SJCRH30 (cell line): ENCODE data around the gene KIF1B. TPM values are rescaled to one million over a fixed set of nuclear protein-coding genes. Genes with fewer than 3 reads are reported as not detected.
"Not testable (repeated sequence)": the region's sequence is repeated elsewhere in the genome, so short reads cannot be mapped to it uniquely, and the experiment has no call there.

Experiments
- DNase-seq, 2 experiments: peaks; one replicate each; pipeline ENCODE4 v3.0.0-alpha.2; 2015 to 2020
- H3K27ac ChIP-seq: fragments of 250-450 bp; sonication (Bioruptor Pico); 2 replicates; pipeline ENCODE4 v1.5.1; 2020; ENCODE audit warnings: mild to moderate bottlenecking, moderate library complexity
- H3K27me3 ChIP-seq: fragments of 250-450 bp; sonication (Bioruptor Pico); 2 replicates; pipeline ENCODE4 v1.5.1; 2020; ENCODE audit warnings: mild to moderate bottlenecking, moderate library complexity
- H3K36me3 ChIP-seq: fragments of 250-450 bp; sonication (Bioruptor Pico); 2 replicates; pipeline ENCODE4 v1.5.1; 2020; ENCODE audit warnings: mild to moderate bottlenecking, moderate library complexity
- H3K4me1 ChIP-seq: fragments of 250-450 bp; sonication (Bioruptor Pico); 2 replicates; pipeline ENCODE4 v1.5.1; 2020; ENCODE audit warnings: mild to moderate bottlenecking, moderate library complexity
- H3K4me3 ChIP-seq: fragments of 250-450 bp; sonication (Bioruptor Pico); 2 replicates; pipeline ENCODE4 v1.5.1; 2020; ENCODE audit warnings: mild to moderate bottlenecking, moderate library complexity
- H3K9me3 ChIP-seq: fragments of 250-450 bp; sonication (Bioruptor Pico); replicated peaks from 2 replicates; pipeline ENCODE4 v1.5.1; 2020; ENCODE audit warnings: mild to moderate bottlenecking, moderate library complexity
- total RNA-seq: library from RNA; depleted of rRNA; stranded (reverse); fragments of >200 nt; shearing (Covaris generic); gene quantifications from 2 replicates; pipeline ENCODE4 v1.2.3, GENCODE V29; 2014

KIF1B gene
- total RNA-seq, 1 experiment from 2014 or later: 54.8 TPM

DNA sequence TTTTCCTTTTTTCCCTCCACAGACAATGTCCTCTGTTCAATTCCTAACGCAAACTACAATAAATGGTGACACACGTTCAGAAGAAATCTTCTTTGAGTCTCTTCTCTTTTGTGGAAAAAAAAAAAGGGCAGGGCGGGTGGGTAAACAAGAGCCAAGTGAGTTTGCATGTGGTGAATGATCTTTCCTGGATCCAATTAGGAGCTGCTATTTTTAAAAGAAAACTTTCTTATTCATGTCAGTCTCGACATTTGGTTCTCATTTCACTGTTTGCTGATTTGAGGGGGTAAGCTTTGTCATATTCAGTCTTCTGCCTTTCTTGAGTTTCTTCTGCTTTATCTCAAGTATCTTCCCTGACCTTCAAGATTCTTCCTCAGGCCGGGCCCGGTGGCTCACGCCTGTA lies 29.2 kb upstream of the KIF1B start:
- Histone ChIP-seq H3K27ac (no peak overlapping the region), H3K4me3 (no peak overlapping the region), H3K4me1 (no peaks in the 10 kb centered on the region), H3K36me3 (peaks cover 7% of the 10 kb centered on the region; the same call in 1 of the 2 replicates), H3K27me3 (no peaks in the 10 kb centered on the region), H3K9me3 (no peaks in the 10 kb centered on the region; the same call in 1 of the 2 replicates)
- DNase-seq: no peak

DNA sequence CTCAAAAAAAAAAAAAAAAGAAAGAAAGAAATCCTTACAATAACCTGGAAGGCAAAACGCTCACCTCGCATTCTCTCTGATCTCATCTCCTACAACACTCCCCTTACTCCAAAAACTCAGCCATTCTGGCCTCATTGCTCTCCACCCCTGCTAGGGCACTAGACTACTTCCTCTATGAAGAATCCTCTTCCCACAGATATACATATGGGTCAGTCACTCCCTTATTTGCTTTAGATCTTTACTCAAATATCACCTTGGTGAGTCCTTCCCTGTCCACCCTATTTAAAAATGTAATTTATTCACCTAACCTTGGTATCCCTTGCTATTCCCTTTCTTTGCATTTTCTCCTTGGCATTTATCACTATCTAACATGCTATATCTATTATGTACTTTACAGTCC lies 24.6 kb upstream of the KIF1B start:
- DNase-seq: no peak
- H3K27ac ChIP-seq: no peak overlapping the region
- no peaks in the 10 kb centered on the region for H3K9me3 ChIP-seq

DNA sequence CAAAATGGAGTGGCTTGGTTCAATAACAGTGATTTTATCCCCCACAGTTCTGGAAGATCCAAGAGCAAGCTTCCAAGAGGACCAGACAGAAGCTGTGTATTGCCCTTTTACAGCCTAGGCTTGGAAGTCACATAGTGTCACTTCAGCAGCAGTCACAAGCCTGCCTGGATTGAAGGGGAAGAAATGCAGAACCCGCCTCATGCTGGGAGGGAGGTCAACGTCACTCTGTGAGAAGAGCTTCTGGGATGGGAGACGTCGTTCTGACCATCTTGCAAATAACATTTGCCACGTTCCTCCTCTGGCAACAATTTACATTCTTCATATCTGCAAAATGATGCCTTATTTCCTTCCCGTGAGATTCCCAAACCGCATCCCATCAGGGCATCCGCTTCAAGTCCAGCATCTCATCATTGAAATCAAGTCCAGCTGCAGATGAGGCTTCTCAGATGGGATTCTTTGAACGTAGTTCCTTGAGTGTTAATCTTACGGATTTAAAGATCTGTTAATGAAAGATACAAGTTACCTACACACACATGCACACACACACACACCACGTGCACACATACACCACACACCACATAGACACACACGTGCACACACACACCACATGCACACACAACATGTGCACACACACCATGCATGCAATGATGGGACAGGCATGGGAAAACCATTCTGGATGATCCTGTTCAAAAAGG lies 23.9 kb upstream of the KIF1B start:
- Histone ChIP-seq H3K4me1 (no peaks in the 10 kb centered on the region), H3K4me3 (no peak overlapping the region), H3K27ac (no peak overlapping the region), H3K9me3 (no peaks in the 10 kb centered on the region), H3K27me3 (no peaks in the 10 kb centered on the region), H3K36me3 (no peaks in the 10 kb centered on the region)
- no peak for DNase-seq

More for the DNA sequence above, 24.6 kb upstream of the KIF1B start:
- Histone ChIP-seq H3K36me3 (no peaks in the 10 kb centered on the region), H3K4me3 (no peak overlapping the region), H3K4me1 (no peaks in the 10 kb centered on the region), H3K27me3 (no peaks in the 10 kb centered on the region)

DNA sequence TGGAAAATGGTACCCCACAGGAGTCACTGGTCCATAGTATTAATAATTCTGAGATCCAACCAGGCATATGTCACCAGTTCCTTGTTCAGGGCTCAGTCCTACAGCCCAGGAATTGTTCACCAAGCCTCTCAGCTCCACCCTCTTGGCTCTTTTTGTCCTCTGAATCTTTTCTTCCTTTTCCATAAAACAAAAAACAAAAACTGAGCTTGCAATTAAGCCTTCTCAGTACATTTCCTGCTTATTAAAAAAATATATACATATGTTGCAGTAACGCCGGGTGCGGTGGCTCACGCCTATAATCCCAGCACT lies 23.4 kb upstream of the KIF1B start:
- Histone ChIP-seq H3K4me1 (no peaks in the 10 kb centered on the region), H3K9me3 (no peaks in the 10 kb centered on the region), H3K27ac (no peak overlapping the region), H3K27me3 (no peaks in the 10 kb centered on the region), H3K4me3 (no peak overlapping the region), H3K36me3 (no peaks in the 10 kb centered on the region)
- DNase-seq: no peak

DNA sequence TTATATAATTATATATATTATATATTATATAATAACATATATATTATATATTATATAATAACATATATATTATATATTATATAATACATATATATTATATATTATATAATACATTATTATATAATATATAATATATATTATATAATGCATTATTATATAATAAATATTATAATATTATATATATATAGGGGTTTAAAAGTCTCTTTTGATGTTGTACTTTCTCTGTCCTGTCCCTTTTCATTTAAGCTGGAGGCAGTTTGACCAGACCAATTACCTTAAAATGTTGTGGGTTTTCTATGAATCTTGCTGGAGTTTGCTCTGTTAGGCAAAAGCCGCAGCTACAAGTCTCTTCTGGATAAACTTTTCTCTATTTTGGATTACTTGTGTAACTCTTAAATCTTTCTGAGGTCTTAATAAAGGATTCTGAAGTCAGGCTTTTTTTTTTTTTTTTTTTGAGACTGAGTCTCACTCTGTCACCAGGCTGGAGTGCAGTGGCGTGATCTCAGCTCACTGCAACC lies 22.2 kb upstream of the KIF1B start:
- Histone ChIP-seq H3K27ac (no peak overlapping the region), H3K27me3 (no peaks in the 10 kb centered on the region), H3K4me1 (0 out of 2 replicates have a peak, but pooled peaks cover 3% of the 10 kb centered on the region), H3K36me3 (no peaks in the 10 kb centered on the region), H3K4me3 (no peak overlapping the region), H3K9me3 (no peaks in the 10 kb centered on the region)
- DNase-seq: no peak

DNA sequence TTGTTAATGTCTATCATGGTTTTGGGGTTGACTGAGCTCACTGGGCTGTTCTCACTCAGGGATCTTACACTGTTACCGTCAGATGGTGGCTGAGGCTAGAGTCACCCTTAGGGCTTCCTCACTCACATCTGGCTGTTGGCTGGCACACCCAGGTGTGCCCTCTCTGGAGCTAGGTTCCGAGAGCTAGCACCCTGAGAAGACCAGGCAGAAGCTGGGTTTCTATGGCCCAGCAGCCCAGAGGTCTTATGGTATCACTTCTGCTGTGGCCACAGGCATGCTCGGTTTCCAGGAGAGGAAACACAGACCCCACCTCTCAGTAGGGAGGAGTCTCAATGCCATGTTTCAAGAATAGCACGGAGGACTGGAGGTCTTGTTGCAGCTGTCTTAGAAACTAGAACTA lies 20.7 kb upstream of the KIF1B start:
- no peaks in the 10 kb centered on the region for H3K9me3 ChIP-seq
- no peak overlapping the region for H3K4me3 ChIP-seq
- H3K27me3 ChIP-seq: no peaks in the 10 kb centered on the region
- no peak overlapping the region for H3K27ac ChIP-seq
- DNase-seq: peak in 1 of 2 experiments; percentile 34
- H3K4me1 ChIP-seq: 0 out of 2 replicates have a peak, but pooled peaks cover 7% of the 10 kb centered on the region
- no peaks in the 10 kb centered on the region for H3K36me3 ChIP-seq

DNA sequence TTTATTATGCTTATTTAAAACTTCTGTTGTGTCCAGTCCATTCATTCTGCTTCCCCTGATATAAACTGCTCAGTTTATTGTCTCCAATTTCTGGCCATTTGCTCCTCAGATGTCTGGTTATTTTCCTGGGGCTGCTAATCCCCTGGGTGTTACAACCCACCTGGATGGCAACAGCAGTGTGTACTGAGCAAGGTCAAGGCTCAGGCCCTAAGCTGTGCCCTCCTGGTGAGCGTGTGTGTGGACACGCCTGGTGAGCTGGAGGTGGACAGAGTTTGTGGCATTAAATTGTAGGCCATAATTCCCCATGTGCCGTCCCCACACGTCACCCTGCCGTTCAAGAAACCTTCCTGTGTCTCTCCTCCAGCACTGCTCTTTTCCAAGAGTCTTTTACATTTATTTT lies 18.1 kb upstream of the KIF1B start:
- Histone ChIP-seq H3K36me3 (no peaks in the 10 kb centered on the region), H3K4me3 (no peak overlapping the region), H3K9me3 (no peaks in the 10 kb centered on the region), H3K27ac (no peak overlapping the region), H3K4me1 (0 out of 2 replicates have a peak, but pooled peaks cover 7% of the 10 kb centered on the region), H3K27me3 (no peaks in the 10 kb centered on the region)
- no peak for DNase-seq

DNA sequence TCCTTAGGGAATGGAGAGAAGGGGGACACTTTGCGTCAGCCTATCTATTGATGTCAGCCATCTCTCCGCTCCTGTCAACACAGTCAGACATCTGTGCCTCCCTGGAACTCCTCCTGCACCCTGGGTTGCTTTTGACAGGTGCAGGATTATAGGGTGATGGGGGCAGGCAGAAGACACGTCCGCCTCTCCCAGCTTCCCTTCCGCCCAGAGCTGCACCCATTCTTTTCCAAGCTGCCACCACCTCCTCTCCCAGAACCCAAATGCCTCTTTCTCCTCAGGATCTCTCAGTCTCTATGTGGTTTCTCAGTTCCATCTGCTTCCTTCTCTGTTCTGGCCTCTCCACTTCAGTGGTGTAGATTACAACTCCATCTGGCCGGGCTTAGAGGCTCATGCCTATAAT lies 17.1 kb upstream of the KIF1B start:
- Histone ChIP-seq H3K4me1 (peaks cover 12% of the 10 kb centered on the region; the same call in 1 of the 2 replicates), H3K27ac (no peak overlapping the region), H3K4me3 (no peak overlapping the region), H3K9me3 (no peaks in the 10 kb centered on the region), H3K36me3 (no peaks in the 10 kb centered on the region), H3K27me3 (no peaks in the 10 kb centered on the region)
- peak; percentile 69 to 84 for DNase-seq

DNA sequence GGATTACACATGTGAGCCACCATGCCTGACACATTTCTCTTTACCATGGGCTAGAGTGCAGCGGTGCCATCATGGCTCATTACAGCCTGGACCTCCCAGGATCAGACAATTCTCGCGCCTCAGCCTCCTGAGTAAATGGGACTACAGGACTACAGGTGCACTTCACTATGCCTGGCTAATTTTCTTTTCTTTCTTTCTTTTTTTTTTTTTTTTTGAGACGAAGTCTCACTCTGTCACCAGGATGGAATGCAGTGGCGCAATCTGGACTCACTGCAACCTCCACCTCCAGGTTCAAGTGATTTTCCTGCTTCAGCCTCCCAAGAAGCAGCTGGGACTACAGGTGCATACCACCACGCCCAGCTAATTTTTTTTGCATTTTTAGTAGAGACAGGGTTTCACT lies 14.8 kb upstream of the KIF1B start:
- H3K4me1 ChIP-seq: peaks cover 13% of the 10 kb centered on the region; the same call in 1 of the 2 replicates
- H3K9me3 ChIP-seq: no peaks in the 10 kb centered on the region
- DNase-seq: no peak
- no peaks in the 10 kb centered on the region for H3K36me3 ChIP-seq
- no peak overlapping the region for H3K27ac ChIP-seq
- no peaks in the 10 kb centered on the region for H3K27me3 ChIP-seq
- H3K4me3 ChIP-seq: no peak overlapping the region

DNA sequence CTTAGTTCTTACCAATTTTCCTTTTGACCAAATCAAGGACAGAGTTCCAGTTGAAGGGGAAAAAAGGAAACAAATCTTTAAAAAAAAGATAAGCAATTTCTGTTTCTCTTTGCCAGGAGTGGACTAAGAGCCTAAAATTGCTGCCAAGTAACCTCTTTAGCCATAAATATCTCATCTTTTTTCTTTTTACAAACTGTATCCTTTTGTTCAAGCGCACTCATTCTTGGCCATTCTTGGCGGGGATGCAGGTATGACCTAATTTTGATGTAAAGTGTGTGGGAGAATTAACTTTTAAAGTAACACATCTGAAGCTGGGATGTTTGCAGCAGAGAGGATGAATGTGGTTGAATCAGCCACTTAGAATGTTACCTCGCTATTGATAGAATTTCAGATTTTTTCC lies 13.4 kb upstream of the KIF1B start:
- Histone ChIP-seq H3K27me3 (no peaks in the 10 kb centered on the region), H3K4me3 (no peak overlapping the region), H3K36me3 (no peaks in the 10 kb centered on the region), H3K4me1 (peaks cover 13% of the 10 kb centered on the region; the same call in 1 of the 2 replicates), H3K9me3 (no peaks in the 10 kb centered on the region), H3K27ac (no peak overlapping the region)
- no peak for DNase-seq

DNA sequence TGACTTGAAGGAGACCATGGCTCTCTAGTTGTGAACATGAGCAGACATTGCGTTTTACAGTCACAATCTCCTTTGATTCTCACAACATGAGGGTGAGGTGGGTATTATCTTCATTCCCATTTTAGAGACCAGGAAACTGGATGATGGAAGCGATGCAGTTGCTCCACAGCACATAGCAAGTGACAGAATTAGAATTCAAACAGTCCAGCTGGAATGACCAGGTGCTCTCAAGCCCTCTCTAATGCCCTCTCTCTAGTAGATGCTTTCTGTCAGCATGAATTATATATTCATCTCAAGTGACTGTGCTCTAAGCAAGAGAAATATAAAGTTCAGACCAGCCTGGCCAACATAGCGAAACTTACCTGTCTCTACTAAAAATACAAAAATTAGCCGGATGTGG lies 9.8 kb upstream of the KIF1B start:
- no peaks in the 10 kb centered on the region for H3K27me3 ChIP-seq
- H3K36me3 ChIP-seq: no peaks in the 10 kb centered on the region
- no peak for DNase-seq
- H3K4me3 ChIP-seq: no peak overlapping the region
- no peak overlapping the region for H3K27ac ChIP-seq
- no peaks in the 10 kb centered on the region for H3K9me3 ChIP-seq
- peaks cover 12% of the 10 kb centered on the region for H3K4me1 ChIP-seq

DNA sequence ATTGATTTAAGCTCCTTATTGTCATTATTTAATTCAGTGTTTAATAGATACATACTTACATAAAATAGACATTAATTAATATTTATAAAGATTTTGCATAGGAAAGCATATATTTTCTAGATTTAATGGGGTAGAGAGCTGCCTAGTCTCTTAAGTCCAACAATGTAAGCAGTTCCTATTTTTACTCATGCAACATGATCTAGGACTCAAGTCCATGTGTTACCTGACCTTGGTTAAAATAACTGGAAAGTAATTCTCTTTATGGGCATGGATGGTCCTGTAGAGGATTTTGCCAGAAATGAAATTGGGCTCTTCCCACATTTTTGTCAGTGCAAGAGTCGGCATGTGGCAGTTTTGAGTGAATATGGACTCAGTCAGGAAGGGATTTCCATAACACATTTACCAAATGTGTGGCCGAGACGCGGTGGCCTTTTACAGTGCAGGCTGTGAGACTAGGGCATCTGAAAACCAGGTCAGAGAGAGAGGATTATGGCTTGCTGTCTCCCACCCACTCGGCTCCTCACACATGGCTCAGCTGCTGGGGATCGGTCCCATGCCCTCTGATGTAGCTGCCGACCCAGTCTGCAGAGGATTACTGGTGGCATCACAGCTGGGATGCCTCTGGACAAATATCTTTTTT lies 6.2 kb upstream of the KIF1B start:
- Histone ChIP-seq H3K4me3 (no peak overlapping the region), H3K27me3 (no peaks in the 10 kb centered on the region), H3K4me1 (peaks cover 6% of the 10 kb centered on the region), H3K27ac (no peak overlapping the region), H3K9me3 (no peaks in the 10 kb centered on the region), H3K36me3 (no peaks in the 10 kb centered on the region)
- peak; percentile 56 to 71 for DNase-seq

DNA sequence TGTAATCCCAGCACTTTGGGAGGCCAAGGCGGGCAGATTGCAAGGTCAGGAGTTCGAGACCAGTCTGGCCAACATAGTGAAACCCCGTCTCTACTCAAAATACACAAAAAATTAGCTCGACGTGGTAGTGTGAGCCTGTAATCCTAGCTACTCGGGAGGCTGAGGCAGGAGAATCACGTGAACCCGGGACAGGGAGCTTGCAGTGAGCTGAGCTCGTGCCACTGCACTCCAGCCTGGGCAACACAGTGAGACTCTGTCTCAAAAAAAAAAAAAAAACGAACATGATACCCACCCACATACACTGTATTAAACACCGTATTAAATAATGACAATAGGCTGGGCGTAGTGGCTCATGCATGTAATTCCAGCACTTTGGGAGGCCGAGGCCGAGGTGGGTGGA lies 5.2 kb upstream of the KIF1B start:
- DNase-seq, H3K27ac ChIP-seq, H3K4me1 ChIP-seq, H3K27me3 ChIP-seq, H3K4me3 ChIP-seq, H3K9me3 ChIP-seq, H3K36me3 ChIP-seq: not testable (repeated sequence)

DNA sequence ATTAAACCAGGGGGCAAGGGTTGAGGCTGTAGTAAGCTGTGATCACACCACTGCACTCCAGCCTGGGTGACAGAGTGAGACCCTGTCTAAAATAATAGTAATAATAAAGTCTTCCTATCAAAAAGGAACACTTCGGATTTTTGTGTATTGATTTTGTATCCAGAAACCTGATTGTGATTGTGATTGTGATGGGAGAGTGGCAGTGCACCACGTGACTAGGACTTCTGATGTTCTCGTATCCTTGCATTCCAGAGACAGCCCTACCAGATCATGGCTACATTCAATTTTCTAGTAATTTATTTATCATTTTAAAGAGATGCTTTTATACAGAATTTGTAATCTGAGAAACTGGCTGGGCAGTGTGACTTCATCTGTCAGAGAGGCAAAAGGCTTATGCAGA lies 2.6 kb upstream of the KIF1B start:
- H3K4me3 ChIP-seq: no peak overlapping the region
- H3K36me3 ChIP-seq: peaks cover 2% of the 10 kb centered on the region; the same call in 1 of the 2 replicates
- no peaks in the 10 kb centered on the region for H3K9me3 ChIP-seq
- H3K4me1 ChIP-seq: peaks cover 6% of the 10 kb centered on the region
- no peak for DNase-seq
- no peak overlapping the region for H3K27ac ChIP-seq
- no peaks in the 10 kb centered on the region for H3K27me3 ChIP-seq

DNA sequence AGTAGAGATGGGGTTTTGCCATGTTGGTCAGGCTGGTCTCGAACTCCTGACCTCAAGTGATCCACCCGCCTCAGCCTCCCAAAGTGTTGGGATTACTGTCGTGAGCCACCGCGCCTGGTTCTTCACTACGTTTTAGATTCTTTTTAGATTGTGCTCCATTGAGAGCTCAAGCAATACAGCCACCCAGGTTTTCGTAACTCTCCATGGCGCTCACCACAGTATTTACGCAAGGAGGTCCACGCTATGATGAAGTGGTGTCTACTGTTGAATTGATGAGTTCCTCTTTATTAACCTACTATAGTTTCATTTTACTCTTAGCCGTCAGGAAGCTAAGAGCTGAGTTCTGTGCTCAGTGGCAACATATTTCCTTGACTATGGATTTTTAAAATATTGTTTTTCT lies 1.8 kb upstream of the KIF1B start:
- H3K27ac ChIP-seq: no peak overlapping the region
- no peak overlapping the region for H3K4me3 ChIP-seq
- no peaks in the 10 kb centered on the region for H3K9me3 ChIP-seq
- no peak for DNase-seq
- peaks cover 13% of the 10 kb centered on the region for H3K4me1 ChIP-seq
- H3K36me3 ChIP-seq: peaks cover 2% of the 10 kb centered on the region; the same call in 1 of the 2 replicates
- no peaks in the 10 kb centered on the region for H3K27me3 ChIP-seq

DNA sequence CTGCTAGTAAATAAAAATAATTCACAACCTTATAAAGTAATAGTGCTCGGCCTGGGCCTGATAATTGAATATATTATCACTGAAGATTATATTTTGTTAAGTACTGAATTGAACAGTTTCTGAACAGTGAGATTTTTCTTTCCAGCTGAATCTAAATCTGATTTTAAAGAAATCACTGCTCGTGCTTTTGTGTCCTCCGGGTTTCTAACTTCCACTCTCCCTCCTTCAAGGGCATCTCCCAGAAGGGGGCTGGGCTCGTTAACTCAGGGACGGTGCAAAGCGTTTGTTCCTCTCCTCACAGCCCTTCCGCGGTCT lies 823 bp upstream of the KIF1B start:
- peak overlapping the region; percentile 98 for H3K4me3 ChIP-seq
- peaks cover 9% of the 10 kb centered on the region for H3K4me1 ChIP-seq
- no peaks in the 10 kb centered on the region for H3K27me3 ChIP-seq
- H3K9me3 ChIP-seq: no peaks in the 10 kb centered on the region
- peak overlapping the region; percentile 66 for H3K27ac ChIP-seq
- peaks cover 2% of the 10 kb centered on the region; the same call in 1 of the 2 replicates for H3K36me3 ChIP-seq
- DNase-seq: no peak
